Psoas muscle (tissue), 8 donors: Measurements from ENCODE around the gene TMEM44. TPM values are rescaled to one million over a fixed set of nuclear protein-coding genes. Genes with fewer than 3 reads are reported as not detected.

Experiments used
- ATAC-seq, 4 donors: fragments of 200-7000 bp; cut with Tn5 transposase; one replicate each; pipeline ENCODE4 v1.9.1; 2020; ENCODE audit warnings: moderate library complexity in 3 of 4, mild to moderate bottlenecking in 2 of 4
- DNase-seq, 2 donors: peaks; one replicate each; pipeline ENCODE4 v3.0.0-alpha.2; 2020
- H3K27ac ChIP-seq: fragments of 200-600 bp; one replicate; pipeline ENCODE4 v1.8.0; 2022
- H3K27me3 ChIP-seq, 3 donors: fragments of 200-600 bp in 1 of 3; one replicate each; pipeline versions ENCODE4 v1.6.1 to v1.8.0; 2013 to 2022; ENCODE audit warnings: low read length in 2 of 3, mild to moderate bottlenecking in 2 of 3, moderate library complexity in 1 of 3; ENCODE audit not compliant: insufficient read depth in 3 of 3
- H3K36me3 ChIP-seq, 2 donors: fragments of 200-600 bp in 1 of 2; one replicate each; pipeline versions ENCODE4 v1.6.1 to v1.8.0; 2013 to 2022; ENCODE audit warnings: low read depth in 1 of 2, mild to moderate bottlenecking in 1 of 2, moderate library complexity in 1 of 2; ENCODE audit not compliant: insufficient read depth in 1 of 2
- H3K4me1 ChIP-seq: fragments of 200-600 bp; one replicate; pipeline ENCODE4 v1.8.0; 2022
- H3K4me3 ChIP-seq: fragments of 200-600 bp; one replicate; pipeline ENCODE4 v1.8.0; 2022; ENCODE audit warnings: mild to moderate bottlenecking
- H3K9me3 ChIP-seq: fragments of 200-600 bp; one replicate; pipeline ENCODE4 v1.8.0; 2022
- WGBS, 3 donors: extraction: QIAGEN DNeasy Blood & Tissue Kit; methylation state at CpG; one replicate each; pipeline versions ENCODE4 v1.1.6 to v1.1.7; 2013; 5-methylcytosine and 5-hydroxymethylcytosine counted together
- intact Hi-C, 2 donors: fragments of 100-400 bp; cut with DNase I; formaldehyde crosslinking; loops; one replicate each; pipeline versions ENCODE4 v1.11.0 to v1.14.2; 2022
- polyA plus RNA-seq, 3 donors: library from polyadenylated mRNA; stranded (reverse); fragments of 200-250 nt; gene quantifications; one replicate each; pipeline ENCODE4 v1.2.3, GENCODE V29; 2013
- total RNA-seq, 4 donors: library from RNA; stranded (reverse); fragmentation: NEBNext Ultra II Directional in 2 of 4; extraction: Animal tissue kit (Norgen Biotek cat#: 25700) in 2 of 4; gene quantifications; one replicate each; pipeline versions ENCODE4 v1.2.1 to v1.2.4, GENCODE V29; 2021 to 2023
- TF ChIP-seq, protein P1 (sequence below): fragments of 200-600 bp; IDR thresholded peaks from one replicate; pipeline ENCODE4 v1.8.0; 2022; ENCODE audit warnings: antibody characterized with exemption
- donor health status: healthy with polysubstance abuse.
- donor health status: DM: no; HTN: no; CAD: no; lungs with moderate emphysema.
- donor health status: Bipolar disorder and iron deficiency.
- donor health status: healthy.
- donor health status: DM: yes; HTN: yes; CAD: no.
- donor health status: DM: no; HTN: no; CAD: no.
- donor health status: DM: no; HTN: no; CAD: no.
- donor health status: DM: yes; HTN: yes; CAD: no.

TMEM44 gene
- total and polyA plus RNA-seq, 7 donors: 2.0 to 4.4 (median 3.1) TPM

- no peak overlapping the region for H3K4me3 ChIP-seq
- no peak overlapping the region for H3K27ac ChIP-seq
- ATAC-seq (no peak), DNase-seq (no peak)
- no peaks in the 10 kb centered on the region for H3K27me3 ChIP-seq
- WGBS, 3 donors: 75 to 87% (median 78%) methylated on average over 1 of the region's 1 CpG
- no peaks in the 10 kb centered on the region for H3K9me3 ChIP-seq
- TF ChIP-seq, protein P1, sequence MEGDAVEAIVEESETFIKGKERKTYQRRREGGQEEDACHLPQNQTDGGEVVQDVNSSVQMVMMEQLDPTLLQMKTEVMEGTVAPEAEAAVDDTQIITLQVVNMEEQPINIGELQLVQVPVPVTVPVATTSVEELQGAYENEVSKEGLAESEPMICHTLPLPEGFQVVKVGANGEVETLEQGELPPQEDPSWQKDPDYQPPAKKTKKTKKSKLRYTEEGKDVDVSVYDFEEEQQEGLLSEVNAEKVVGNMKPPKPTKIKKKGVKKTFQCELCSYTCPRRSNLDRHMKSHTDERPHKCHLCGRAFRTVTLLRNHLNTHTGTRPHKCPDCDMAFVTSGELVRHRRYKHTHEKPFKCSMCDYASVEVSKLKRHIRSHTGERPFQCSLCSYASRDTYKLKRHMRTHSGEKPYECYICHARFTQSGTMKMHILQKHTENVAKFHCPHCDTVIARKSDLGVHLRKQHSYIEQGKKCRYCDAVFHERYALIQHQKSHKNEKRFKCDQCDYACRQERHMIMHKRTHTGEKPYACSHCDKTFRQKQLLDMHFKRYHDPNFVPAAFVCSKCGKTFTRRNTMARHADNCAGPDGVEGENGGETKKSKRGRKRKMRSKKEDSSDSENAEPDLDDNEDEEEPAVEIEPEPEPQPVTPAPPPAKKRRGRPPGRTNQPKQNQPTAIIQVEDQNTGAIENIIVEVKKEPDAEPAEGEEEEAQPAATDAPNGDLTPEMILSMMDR: no peak
- peaks cover 15% of the 10 kb centered on the region for H3K4me1 ChIP-seq
- intact Hi-C loops: no loop called here
- H3K36me3 ChIP-seq: no peaks in the 10 kb centered on the region
Observed at GRCh38 chr3:194676471-194676870, 43.3 kb upstream of the TMEM44 start.

- WGBS, 3 donors: 38 to 57% (median 42%) methylated on average over 4 of the region's 4 CpGs
- H3K9me3 ChIP-seq: no peaks in the 10 kb centered on the region
- H3K27ac ChIP-seq: no peak overlapping the region
- no peaks in the 10 kb centered on the region for H3K36me3 ChIP-seq
- peaks cover 22% of the 10 kb centered on the region for H3K4me1 ChIP-seq
- intact Hi-C loops: no loop called here
- H3K27me3 ChIP-seq: no peaks in the 10 kb centered on the region
- TF ChIP-seq, protein P1: no peak
- DNase-seq (no peak), ATAC-seq (no peak)
- no peak overlapping the region for H3K4me3 ChIP-seq
Observed at GRCh38 chr3:194675680-194676079, 42.5 kb upstream of the TMEM44 start.

GRCh38 chr3:194675081-194675640 is 41.9 kb upstream of the TMEM44 start:
- ATAC-seq: no peak
- TF ChIP-seq, protein P1: no peak
- 41 to 50% (median 45%) methylated on average over 12 of the region's 12 CpGs for WGBS, 3 donors
- Histone ChIP-seq H3K27me3 (no peaks in the 10 kb centered on the region), H3K4me3 (no peak overlapping the region), H3K9me3 (no peaks in the 10 kb centered on the region), H3K36me3 (peaks cover 0 to 2% of the 10 kb centered on the region in 2 donors), H3K27ac (no peak overlapping the region), H3K4me1 (peaks cover 27% of the 10 kb centered on the region)
- intact Hi-C loops: no loop called here
- no peak for DNase-seq

DNA sequence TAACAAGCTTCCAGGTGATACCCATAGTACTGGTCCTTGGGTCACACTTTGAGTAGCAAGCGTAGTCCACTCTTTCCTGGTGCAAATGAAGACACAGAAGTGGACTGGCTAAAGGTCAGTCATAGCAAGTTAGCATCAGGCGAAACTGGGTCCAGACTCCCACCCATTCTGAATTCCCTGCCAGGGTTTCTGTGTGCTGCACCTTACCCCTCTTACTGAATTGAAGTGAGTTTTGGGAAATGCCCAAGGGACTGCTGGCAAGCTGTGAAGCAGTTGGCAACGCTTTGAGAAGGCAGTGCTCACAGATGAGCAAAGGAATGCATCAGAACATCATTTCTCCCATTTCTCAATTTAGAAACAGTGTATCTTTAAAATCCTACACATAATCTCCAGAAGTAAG is 40.5 kb upstream of the TMEM44 start:
- 52 to 65% (median 63%) methylated on average over 3 of the region's 3 CpGs for WGBS, 3 donors
- intact Hi-C loops: loop anchor here in 1 of 2 donors (5.0 kb wide), 1 partner anchor 859 kb away; no protein-coding TSS in a partner anchor

More for the DNA sequence above, 40.5 kb upstream of the TMEM44 start:
- TF ChIP-seq, protein P1: no peak
- Histone ChIP-seq H3K4me1 (peaks cover 29% of the 10 kb centered on the region), H3K36me3 (peaks cover 0 to 15% of the 10 kb centered on the region in 2 donors), H3K27ac (peak overlapping the region; percentile 84), H3K9me3 (no peaks in the 10 kb centered on the region), H3K4me3 (no peak overlapping the region), H3K27me3 (no peaks in the 10 kb centered on the region)
- ATAC-seq (no peak), DNase-seq (no peak)
